GM19351 (cell line): ENCODE measurements around the gene MARCHF11.

Source experiments
- ATAC-seq: cut with Tn5 transposase; IDR thresholded peaks from one replicate; pipeline ENCODE4 v1.9.1; 2021; ENCODE audit warnings: mild to moderate bottlenecking, moderate library complexity; ENCODE audit not compliant: unreplicated experiment

MARCHF11 gene

DNA sequence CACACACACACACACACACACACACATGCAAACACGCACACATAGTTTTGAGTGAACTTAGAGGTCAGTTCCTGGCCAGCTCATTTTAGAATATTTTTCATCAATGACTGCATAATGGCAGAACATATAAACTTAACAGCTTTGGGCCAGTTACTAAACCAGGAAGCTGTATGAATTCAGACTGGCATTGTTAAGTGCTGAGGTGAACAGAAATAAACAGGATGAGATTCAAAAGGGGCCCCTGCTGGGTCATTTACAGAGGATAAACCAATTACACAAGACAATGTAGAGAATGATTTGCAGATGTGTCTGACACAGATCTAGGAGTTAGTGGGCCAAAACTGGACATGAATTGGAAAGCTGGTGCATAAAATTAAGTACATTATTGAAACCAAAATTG is 44.6 kb downstream of the MARCHF11 start:
- ATAC-seq, result no peak

- ATAC-seq, result no peak
Measured at GRCh38 chr5:16134204-16134603, 45.4 kb downstream of the MARCHF11 start.

- no peak for ATAC-seq
Measured at GRCh38 chr5:16131878-16132277, 47.7 kb downstream of the MARCHF11 start.

GRCh38 chr5:16128944-16129343 is 50.6 kb downstream of the MARCHF11 start:
- no peak for ATAC-seq

DNA sequence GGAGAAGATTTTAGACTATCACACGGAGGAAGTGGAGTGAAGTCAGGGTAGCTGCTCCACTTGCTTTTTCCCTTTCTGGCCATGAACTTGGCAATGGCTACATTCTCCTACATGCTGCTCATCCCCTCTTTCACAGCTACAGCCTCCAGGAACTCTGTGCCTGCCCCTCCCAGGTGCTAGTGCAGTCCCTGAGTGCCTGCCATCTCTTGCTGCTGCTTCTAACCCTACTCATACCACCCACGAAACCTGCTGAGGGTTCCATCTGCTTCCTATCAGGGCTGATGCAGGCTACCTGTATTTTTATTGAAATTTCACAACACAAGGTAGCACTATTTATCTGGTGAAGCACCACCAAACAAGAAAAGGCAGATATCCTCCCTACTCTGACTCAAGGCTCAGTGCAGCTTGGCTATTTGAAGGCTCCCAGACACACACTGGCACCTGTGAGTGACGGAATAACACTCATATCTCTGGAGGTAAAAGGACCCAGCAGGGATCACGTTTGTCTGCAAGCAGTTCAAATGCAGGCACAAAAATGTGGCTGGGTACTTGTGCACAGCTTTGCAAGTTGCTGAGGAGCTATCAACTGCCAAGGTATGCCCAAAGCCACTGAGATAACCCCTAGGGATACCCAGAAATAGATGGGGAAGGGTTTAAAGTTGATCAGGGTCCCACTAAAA is 51.6 kb downstream of the MARCHF11 start:
- no peak for ATAC-seq

- ATAC-seq, result no peak
Measured at GRCh38 chr5:16120579-16120978, 59.0 kb downstream of the MARCHF11 start.

- no peak for ATAC-seq
Measured at GRCh38 chr5:16119790-16120189, 59.8 kb downstream of the MARCHF11 start.

DNA sequence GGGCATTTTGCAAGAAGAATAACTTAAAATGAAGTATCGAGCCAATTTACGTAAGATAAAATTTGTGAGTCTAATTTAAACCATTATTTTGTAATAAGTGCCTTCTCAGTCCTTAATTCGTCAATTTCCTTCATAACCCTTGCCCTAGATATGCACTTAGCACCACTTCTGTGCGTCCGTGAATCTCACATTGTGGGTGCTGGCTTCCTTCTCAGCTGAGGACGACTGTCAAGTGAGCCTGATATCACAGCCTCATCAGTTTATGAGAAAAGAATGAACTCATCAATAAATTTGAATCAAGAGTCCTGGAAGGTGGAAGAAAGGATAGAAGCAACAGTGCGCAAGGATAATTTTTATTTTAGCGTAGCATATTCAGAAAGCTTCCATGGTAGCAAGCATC is 64.5 kb downstream of the MARCHF11 start:
- no peak for ATAC-seq

- ATAC-seq, result no peak
Measured at GRCh38 chr5:16108418-16108817, 71.2 kb downstream of the MARCHF11 start.

DNA sequence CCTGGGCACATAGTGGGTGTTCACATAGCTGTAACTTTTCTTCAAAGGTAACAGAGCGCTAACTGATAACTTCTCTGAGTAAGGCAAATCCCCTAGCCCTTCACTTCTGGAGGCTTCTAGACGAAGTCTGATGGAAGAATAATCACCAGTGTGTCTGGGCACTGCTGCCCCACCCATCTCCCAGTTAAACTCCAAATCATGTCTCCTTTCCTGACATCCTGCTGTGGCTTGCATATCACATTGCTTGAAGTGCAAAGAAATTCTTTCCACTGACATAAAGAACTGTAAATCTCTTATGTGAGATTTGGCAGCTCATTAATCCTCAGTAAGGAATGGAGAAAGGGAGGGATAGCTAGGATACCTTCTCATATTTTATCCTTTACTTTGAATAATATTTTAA is 74.6 kb downstream of the MARCHF11 start:
- ATAC-seq, result no peak

DNA sequence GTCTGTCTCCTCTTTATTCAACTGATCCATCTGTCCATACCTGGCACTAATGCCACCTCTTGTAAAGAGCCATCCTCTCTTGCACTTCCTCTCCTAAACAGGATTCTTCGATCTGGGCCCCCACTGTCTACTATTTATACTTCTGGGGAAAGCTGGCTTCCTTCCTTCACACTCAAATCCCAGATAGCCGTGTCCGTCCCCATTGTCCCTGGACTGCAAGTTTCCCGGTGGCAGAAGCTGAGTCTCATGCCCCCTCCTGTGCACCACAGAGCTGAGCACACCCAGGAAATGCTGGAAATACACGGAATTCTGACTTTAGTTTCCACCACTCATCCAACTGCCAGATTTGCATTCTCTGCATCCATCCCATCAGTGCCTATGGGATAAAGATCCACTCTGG is 84.0 kb downstream of the MARCHF11 start:
- no peak for ATAC-seq

GRCh38 chr5:16090270-16090669 is 89.3 kb downstream of the MARCHF11 start:
- ATAC-seq, result no peak

- no peak for ATAC-seq
Measured at GRCh38 chr5:16082982-16083381, 96.6 kb downstream of the MARCHF11 start.

- ATAC-seq, result no peak
Measured at GRCh38 chr5:16082053-16082452, 97.5 kb downstream of the MARCHF11 start.

GRCh38 chr5:16081376-16081955 is 98.1 kb downstream of the MARCHF11 start:
- ATAC-seq, result no peak

DNA sequence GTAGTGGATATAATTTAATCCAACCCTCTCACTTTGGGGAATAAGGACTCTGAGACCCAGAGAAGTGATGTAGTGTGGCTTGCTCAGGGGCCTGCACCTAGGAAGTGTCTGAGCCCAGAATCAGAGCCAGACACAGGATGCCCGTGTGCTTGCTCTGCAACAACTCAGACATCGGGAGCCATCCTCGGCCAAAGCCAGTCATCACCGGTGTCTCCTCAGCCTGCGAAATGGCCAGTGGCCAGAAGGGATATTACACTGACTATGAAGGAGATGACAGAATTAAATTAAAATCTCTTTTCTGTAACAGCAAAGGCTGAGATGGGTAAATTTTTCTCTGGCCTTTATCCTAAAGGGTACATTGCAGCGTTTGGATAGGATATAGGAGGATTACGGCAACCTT is 102.9 kb downstream of the MARCHF11 start:
- no peak for ATAC-seq

- ATAC-seq, result no peak
Measured at GRCh38 chr5:16074358-16074757, 105.2 kb downstream of the MARCHF11 start.

DNA sequence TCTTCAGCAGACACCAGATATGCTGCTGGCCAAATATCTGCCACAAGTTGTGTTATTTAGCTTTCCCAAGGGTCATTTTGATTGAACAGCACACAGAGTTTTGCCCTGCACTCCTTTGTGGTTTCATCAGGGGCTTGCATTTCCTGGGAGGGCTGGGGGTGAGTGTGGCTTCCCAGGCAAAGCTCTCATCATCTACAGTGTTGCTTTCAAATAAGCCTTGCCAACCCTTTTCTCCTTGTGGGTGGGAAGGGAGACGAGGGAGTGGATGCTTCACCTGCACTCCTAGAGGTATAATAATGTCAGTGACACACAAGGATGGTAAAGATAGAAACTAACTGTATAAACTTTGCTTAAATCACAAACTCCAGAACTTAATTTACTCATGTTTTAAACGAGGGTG is 107.0 kb downstream of the MARCHF11 start:
- no peak for ATAC-seq

- peak; percentile 93 for ATAC-seq
Measured at GRCh38 chr5:16067415-16067814, 112.2 kb downstream of the MARCHF11 start.

GRCh38 chr5:16066810-16067209 is 112.8 kb downstream of the MARCHF11 start:
- ATAC-seq, result no peak

DNA sequence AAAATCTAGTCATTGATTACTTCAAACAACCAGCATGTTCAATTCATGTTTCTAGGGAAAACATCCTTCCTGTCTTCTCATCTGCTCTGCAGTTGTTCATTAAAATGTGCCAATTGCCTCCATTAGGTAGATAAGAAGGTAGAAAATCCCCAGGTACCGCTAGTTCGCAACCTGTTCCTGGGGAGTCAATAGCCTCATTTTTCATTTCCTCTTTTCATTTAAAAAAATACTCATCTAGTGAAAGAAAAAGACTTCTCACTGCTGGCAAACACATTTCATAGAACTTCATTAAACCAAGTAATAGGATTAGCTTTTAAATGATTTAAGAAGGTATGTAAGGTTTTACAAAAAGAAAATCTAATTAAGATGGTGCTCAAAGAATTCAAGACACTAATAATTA is 113.3 kb downstream of the MARCHF11 start:
- ATAC-seq, result no peak

DNA sequence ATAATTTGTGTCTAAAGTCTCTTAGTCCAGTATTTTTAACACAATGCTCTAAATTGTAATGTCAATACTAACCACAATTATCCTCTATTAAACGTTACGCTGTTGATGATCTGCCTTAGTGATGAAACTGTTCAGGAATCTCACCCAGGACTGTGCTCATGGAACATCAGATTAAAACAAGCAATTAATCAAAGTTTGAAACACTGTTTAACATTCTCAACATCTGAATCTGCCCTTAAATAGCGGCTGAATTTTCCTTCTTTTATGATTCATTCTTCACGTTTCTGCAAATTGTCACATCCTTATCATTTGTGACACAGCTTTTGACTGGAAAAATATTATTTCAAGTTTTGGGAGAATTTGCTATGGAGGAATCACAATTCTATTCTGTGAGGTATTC is 113.8 kb downstream of the MARCHF11 start:
- ATAC-seq, result no peak
